ENCODE results near the gene CACNA2D4. TPM values are rescaled to one million over a fixed set of nuclear protein-coding genes. Genes with fewer than 3 reads are reported as not detected.

The CACNA2D4 gene
- total RNA-seq, 1 donor from 2014 or later: 1.2 TPM

- no peak for TF ChIP-seq CTCF (IDR thresholded peaks at IDR 0.05; ENCODE audit: borderline replicate concordance)
- H3K27ac ChIP-seq (replicated peaks): no peak overlapping the region
- intact Hi-C loops (cut with micrococcal nuclease): no loop called here
- H3K4me3 ChIP-seq: no peak overlapping the region
- H3K27me3 ChIP-seq (ENCODE audit: low read depth): peaks cover 50% of the 10 kb centered on the region
- H3K36me3 ChIP-seq: no peaks in the 10 kb centered on the region
- DNase-seq: no peak
- no peaks in the 10 kb centered on the region for H3K9me3 ChIP-seq (replicated peaks)
- no peaks in the 10 kb centered on the region for H3K4me1 ChIP-seq
Measured at GRCh38 chr12:1878214-1878613, 40.2 kb downstream of the CACNA2D4 start.

- no peak for DNase-seq
- Histone ChIP-seq H3K36me3 (no peaks in the 10 kb centered on the region), H3K4me1 (no peaks in the 10 kb centered on the region), H3K4me3 (no peak overlapping the region), H3K9me3 (replicated peaks) (no peaks in the 10 kb centered on the region), H3K27me3 (ENCODE audit: low read depth) (peaks cover 46% of the 10 kb centered on the region), H3K27ac (replicated peaks) (no peak overlapping the region)
- TF ChIP-seq CTCF (IDR thresholded peaks at IDR 0.05; ENCODE audit: borderline replicate concordance): no peak
- intact Hi-C loops (cut with micrococcal nuclease): no loop called here
Measured at GRCh38 chr12:1877169-1877878, 41.1 kb downstream of the CACNA2D4 start.

GRCh38 chr12:1876086-1876485 lies 42.4 kb downstream of the CACNA2D4 start:
- H3K4me1 ChIP-seq: no peaks in the 10 kb centered on the region
- H3K27ac ChIP-seq (replicated peaks): no peak overlapping the region
- H3K9me3 ChIP-seq (replicated peaks): no peaks in the 10 kb centered on the region
- H3K27me3 ChIP-seq (ENCODE audit: low read depth): peaks cover 37% of the 10 kb centered on the region
- no peak for DNase-seq
- H3K36me3 ChIP-seq: no peaks in the 10 kb centered on the region
- no peak overlapping the region for H3K4me3 ChIP-seq
- intact Hi-C loops (cut with micrococcal nuclease): no loop called here
- TF ChIP-seq CTCF (IDR thresholded peaks at IDR 0.05; ENCODE audit: borderline replicate concordance): no peak

- no peak overlapping the region for H3K27ac ChIP-seq (replicated peaks)
- intact Hi-C loops (cut with micrococcal nuclease): no loop called here
- H3K9me3 ChIP-seq (replicated peaks): no peaks in the 10 kb centered on the region
- H3K4me3 ChIP-seq: no peak overlapping the region
- H3K27me3 ChIP-seq (ENCODE audit: low read depth): peaks cover 34% of the 10 kb centered on the region
- no peak for TF ChIP-seq CTCF (IDR thresholded peaks at IDR 0.05; ENCODE audit: borderline replicate concordance)
- DNase-seq: no peak
- no peaks in the 10 kb centered on the region for H3K4me1 ChIP-seq
- no peaks in the 10 kb centered on the region for H3K36me3 ChIP-seq
Measured at GRCh38 chr12:1875608-1876007, 42.8 kb downstream of the CACNA2D4 start.

- H3K27ac ChIP-seq (replicated peaks): no peak overlapping the region
Measured at GRCh38 chr12:1873531-1874510, 44.6 kb downstream of the CACNA2D4 start.

More at GRCh38 chr12:1873531-1874510, 44.6 kb downstream of the CACNA2D4 start:
- Histone ChIP-seq H3K27me3 (ENCODE audit: low read depth) (peaks cover 49% of the 10 kb centered on the region), H3K4me1 (no peaks in the 10 kb centered on the region), H3K36me3 (no peaks in the 10 kb centered on the region), H3K4me3 (no peak overlapping the region), H3K9me3 (replicated peaks) (peaks cover 13% of the 10 kb centered on the region)
- intact Hi-C loops (cut with micrococcal nuclease): no loop called here
- DNase-seq: no peak
- no peak for TF ChIP-seq CTCF (IDR thresholded peaks at IDR 0.05; ENCODE audit: borderline replicate concordance)
